MCF 10A (cell line): ENCODE results near the gene FOXP3. TPM values are rescaled to one million over a fixed set of nuclear protein-coding genes. Genes with fewer than 3 reads are reported as not detected.

Experiments
- BruUV-seq: library from RNA; stranded (reverse); fragments of 400-500 nt; replicated peaks from 2 replicates; lab custom pipeline; 2021; lab: Mats Ljungman, UMichigan
- CTCF ChIA-PET: fragments of 300-600 bp; sonication (Branson Sonifier 250); formaldehyde crosslinking; extraction: SDS; loops from one replicate; lab custom pipeline; 2021; ENCODE audit warnings: antibody characterized with exemption, inconsistent platforms; lab: Yijun Ruan, JAX
- POLR2A ChIA-PET: fragments of 300-600, 350-650 bp; sonication (Branson Sonifier 250); formaldehyde crosslinking; extraction: SDS; loops from one replicate; lab custom pipeline; 2020; ENCODE audit warnings: antibody characterized with exemption, inconsistent platforms; lab: Yijun Ruan, JAX
- DNase-seq: peaks from one replicate; pipeline ENCODE4 v3.0.0-alpha.2; 2018; ENCODE audit not compliant: unreplicated experiment
- H3K27ac Mint-ChIP-seq: one replicate; pipeline ENCODE4 v1.8.0; 2022; ENCODE audit warnings: mild to moderate bottlenecking, low read depth, mixed read lengths; ENCODE audit not compliant: unreplicated experiment
- H3K27me3 Mint-ChIP-seq: one replicate; pipeline ENCODE4 v1.8.0; 2022; ENCODE audit warnings: mixed read lengths; ENCODE audit not compliant: insufficient read depth, unreplicated experiment
- H3K36me3 Mint-ChIP-seq: one replicate; pipeline ENCODE4 v1.8.0; 2022; ENCODE audit warnings: mild to moderate bottlenecking, moderate library complexity, mixed read lengths; ENCODE audit not compliant: insufficient read depth, unreplicated experiment
- H3K4me1 Mint-ChIP-seq: one replicate; pipeline ENCODE4 v1.8.0; 2022; ENCODE audit warnings: mixed read lengths; ENCODE audit not compliant: insufficient read depth, unreplicated experiment
- H3K4me3 Mint-ChIP-seq: one replicate; pipeline ENCODE4 v1.8.0; 2022; ENCODE audit warnings: mild to moderate bottlenecking, moderate library complexity, mixed read lengths; ENCODE audit not compliant: unreplicated experiment
- H3K9me3 Mint-ChIP-seq: one replicate; pipeline ENCODE4 v1.8.0; 2022; ENCODE audit warnings: mixed read lengths; ENCODE audit not compliant: unreplicated experiment
- intact Hi-C: fragments of 100-400 bp; cut with micrococcal nuclease; formaldehyde crosslinking; loops from 2 replicates; pipeline ENCODE4 v1.14.1; 2022
- total RNA-seq: library from RNA; stranded (reverse); gene quantifications from 2 replicates; pipeline ENCODE4 v1.2.3, GENCODE V29; 2022
- TF ChIP-seq, protein P1 (sequence below): fragments of 200-600 bp; IDR thresholded peaks from one replicate; pipeline ENCODE4 v1.8.0; 2022; ENCODE audit warnings: antibody characterized with exemption, mild to moderate bottlenecking; ENCODE audit not compliant: unreplicated experiment

Gene FOXP3
- total RNA-seq, 1 experiment from 2014 or later: 0.26 TPM

DNA sequence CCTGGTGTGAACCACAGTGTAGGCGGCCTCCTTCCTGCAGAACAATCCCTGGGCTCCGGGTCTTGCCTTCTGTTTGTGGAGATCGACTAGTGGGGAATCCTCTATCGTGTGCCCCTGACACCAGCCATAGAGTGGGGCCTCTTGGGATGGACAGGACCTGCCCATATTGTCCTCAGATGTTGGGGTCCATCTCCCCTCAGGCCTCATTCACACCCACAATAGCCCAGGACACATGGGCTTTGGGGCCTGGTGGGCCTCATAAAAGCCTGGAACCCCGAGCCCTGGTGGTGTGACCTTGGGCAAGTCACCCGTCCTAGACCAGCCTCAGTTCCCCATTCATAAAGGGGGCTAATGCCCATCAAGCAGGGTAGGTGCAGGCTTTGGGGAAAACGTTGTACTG, 25.7 kb upstream of the FOXP3 start:
- H3K27ac Mint-ChIP-seq: no peak overlapping the region
- CTCF ChIA-PET: no interaction called here
- H3K9me3 Mint-ChIP-seq: no peaks in the 10 kb centered on the region
- intact Hi-C loops: loop anchor here (5.0 kb wide), 1 partner anchor 547 kb away; no protein-coding TSS in a partner anchor
- DNase-seq: no peak
- H3K4me3 Mint-ChIP-seq: no peak overlapping the region
- TF ChIP-seq, protein P1, sequence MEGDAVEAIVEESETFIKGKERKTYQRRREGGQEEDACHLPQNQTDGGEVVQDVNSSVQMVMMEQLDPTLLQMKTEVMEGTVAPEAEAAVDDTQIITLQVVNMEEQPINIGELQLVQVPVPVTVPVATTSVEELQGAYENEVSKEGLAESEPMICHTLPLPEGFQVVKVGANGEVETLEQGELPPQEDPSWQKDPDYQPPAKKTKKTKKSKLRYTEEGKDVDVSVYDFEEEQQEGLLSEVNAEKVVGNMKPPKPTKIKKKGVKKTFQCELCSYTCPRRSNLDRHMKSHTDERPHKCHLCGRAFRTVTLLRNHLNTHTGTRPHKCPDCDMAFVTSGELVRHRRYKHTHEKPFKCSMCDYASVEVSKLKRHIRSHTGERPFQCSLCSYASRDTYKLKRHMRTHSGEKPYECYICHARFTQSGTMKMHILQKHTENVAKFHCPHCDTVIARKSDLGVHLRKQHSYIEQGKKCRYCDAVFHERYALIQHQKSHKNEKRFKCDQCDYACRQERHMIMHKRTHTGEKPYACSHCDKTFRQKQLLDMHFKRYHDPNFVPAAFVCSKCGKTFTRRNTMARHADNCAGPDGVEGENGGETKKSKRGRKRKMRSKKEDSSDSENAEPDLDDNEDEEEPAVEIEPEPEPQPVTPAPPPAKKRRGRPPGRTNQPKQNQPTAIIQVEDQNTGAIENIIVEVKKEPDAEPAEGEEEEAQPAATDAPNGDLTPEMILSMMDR: no peak
- no TSS peak for BruUV-seq
- no peaks in the 10 kb centered on the region for H3K4me1 Mint-ChIP-seq
- no peaks in the 10 kb centered on the region for H3K36me3 Mint-ChIP-seq
- POLR2A ChIA-PET: no interaction called here
- H3K27me3 Mint-ChIP-seq: no peaks in the 10 kb centered on the region

DNA sequence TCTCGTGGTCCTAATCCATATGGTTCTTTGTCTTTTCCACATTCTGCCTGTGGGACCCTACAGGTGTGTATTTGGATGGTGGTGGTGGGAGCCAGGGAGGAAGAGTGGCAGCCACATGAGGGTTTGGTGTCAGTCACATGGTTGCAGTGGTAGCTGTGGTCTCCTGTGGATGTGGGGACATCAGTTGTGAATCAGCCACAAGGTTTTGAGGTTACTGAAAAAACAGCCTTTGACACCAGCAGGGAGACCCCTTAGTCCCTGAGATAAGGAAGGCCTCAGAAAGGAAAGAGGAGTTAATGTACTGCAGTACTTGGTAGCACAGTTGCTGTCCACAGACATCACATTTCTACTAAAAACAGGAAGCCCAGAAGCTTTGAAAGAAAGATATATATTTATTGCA, 23.2 kb upstream of the FOXP3 start:
- Mint-ChIP-seq H3K36me3 (no peaks in the 10 kb centered on the region), H3K27me3 (no peaks in the 10 kb centered on the region), H3K4me1 (no peaks in the 10 kb centered on the region), H3K27ac (no peak overlapping the region), H3K4me3 (no peak overlapping the region), H3K9me3 (no peaks in the 10 kb centered on the region)
- intact Hi-C loops: no loop called here
- no peak for DNase-seq
- TF ChIP-seq, protein P1: no peak
- CTCF ChIA-PET: interaction anchor here (0.6 to 0.7 kb wide), 2 partner anchors 490 to 1021 kb away, joined by 3 to 4 read pairs; no protein-coding TSS in a partner anchor
- BruUV-seq: no TSS peak
- POLR2A ChIA-PET: no interaction called here

DNA sequence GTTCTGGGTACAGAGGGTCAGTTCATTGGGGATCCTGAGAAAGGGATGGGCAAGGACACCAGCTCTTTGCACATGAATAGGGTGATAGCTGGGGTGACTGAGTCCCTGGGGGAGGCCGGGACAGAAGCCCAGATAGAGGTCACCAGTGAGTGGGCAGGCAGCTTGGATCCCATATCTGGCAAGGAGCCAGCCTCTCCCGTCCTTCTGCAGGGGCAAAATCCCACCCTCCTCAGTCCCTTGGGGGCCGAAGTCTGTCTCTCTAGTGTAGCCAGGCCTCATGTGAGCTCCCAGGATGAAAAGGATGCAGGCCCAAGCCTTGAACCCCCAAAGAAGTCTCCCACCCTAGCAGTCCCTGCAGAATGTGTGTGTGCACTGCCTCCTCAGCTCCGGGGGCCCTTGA, 22.1 kb upstream of the FOXP3 start:
- H3K27ac Mint-ChIP-seq: no peak overlapping the region
- no peak for DNase-seq
- POLR2A ChIA-PET: no interaction called here

DNA sequence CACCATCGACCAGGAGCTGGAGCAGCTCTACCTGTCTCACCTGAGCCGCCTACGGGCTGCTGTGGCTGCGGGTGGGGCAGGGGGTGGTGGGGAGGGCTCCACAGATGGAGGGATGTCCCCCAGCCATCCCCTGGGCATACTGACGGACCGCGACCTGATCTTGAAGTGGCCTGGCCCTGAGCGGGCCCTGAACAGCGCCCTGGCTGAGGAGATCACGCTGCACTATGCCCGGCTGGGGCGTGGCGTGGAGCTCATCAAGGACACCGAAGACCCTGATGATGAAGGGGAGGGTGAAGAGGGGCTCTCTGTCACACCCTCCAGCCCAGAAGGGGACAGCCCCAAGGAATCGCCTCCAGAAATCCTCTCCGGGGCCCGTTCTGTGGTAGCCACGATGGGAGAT, 21.6 kb upstream of the FOXP3 start:
- CTCF ChIA-PET: no interaction called here
- no peaks in the 10 kb centered on the region for H3K4me1 Mint-ChIP-seq
- H3K36me3 Mint-ChIP-seq: no peaks in the 10 kb centered on the region
- no peak overlapping the region for H3K4me3 Mint-ChIP-seq
- no peaks in the 10 kb centered on the region for H3K27me3 Mint-ChIP-seq
- H3K27ac Mint-ChIP-seq: no peak overlapping the region
- no peak for DNase-seq
- TF ChIP-seq, protein P1: no peak
- intact Hi-C loops: no loop called here
- no TSS peak for BruUV-seq
- POLR2A ChIA-PET: no interaction called here
- no peaks in the 10 kb centered on the region for H3K9me3 Mint-ChIP-seq

More for the DNA sequence above, 22.1 kb upstream of the FOXP3 start:
- intact Hi-C loops: no loop called here
- no peaks in the 10 kb centered on the region for H3K36me3 Mint-ChIP-seq
- H3K4me1 Mint-ChIP-seq: no peaks in the 10 kb centered on the region
- no peaks in the 10 kb centered on the region for H3K9me3 Mint-ChIP-seq
- H3K4me3 Mint-ChIP-seq: no peak overlapping the region
- TF ChIP-seq, protein P1: no peak
- H3K27me3 Mint-ChIP-seq: no peaks in the 10 kb centered on the region
- CTCF ChIA-PET: no interaction called here
- BruUV-seq: no TSS peak
